Testis (tissue), 3 donors: ENCODE measurements around the gene TRIOBP. TPM values are rescaled to one million over a fixed set of nuclear protein-coding genes. Genes with fewer than 3 reads are reported as not detected.

Source experiments
- DNase-seq: peaks from one replicate; pipeline ENCODE4 v3.0.0-alpha.2; 2019
- H3K27ac ChIP-seq, 2 donors: fragments of 200-600 bp; sonication (generic); one replicate each; pipeline ENCODE4 v1.5.1; 2019
- H3K27me3 ChIP-seq: fragments of 200-600 bp; sonication (generic); one replicate; pipeline ENCODE4 v1.5.1; 2019
- H3K36me3 ChIP-seq: fragments of 200-600 bp; sonication (generic); one replicate; pipeline ENCODE4 v1.5.1; 2017; ENCODE audit warnings: low read depth; ENCODE audit errors: missing control alignments
- H3K4me1 ChIP-seq: fragments of 200-600 bp; sonication (generic); one replicate; pipeline ENCODE4 v1.5.1; 2019
- H3K4me3 ChIP-seq, 2 donors: fragments of 200-600 bp; sonication (generic); one replicate each; pipeline ENCODE4 v1.5.1; 2017 to 2019
- H3K9me3 ChIP-seq: fragments of 200-600 bp; sonication (generic); one replicate; pipeline ENCODE4 v1.5.1; 2017
- POLR2A ChIP-seq: fragments of 450-650 bp; IDR thresholded peaks from one replicate; pipeline ENCODE4 v1.6.1; 2017; ENCODE audit warnings: antibody characterized with exemption, mild to moderate bottlenecking, moderate library complexity
- WGBS, 2 donors: methylation state at CpG; one replicate each; pipeline ENCODE4 v1.1.5; 2018; 5-methylcytosine and 5-hydroxymethylcytosine counted together
- intact Hi-C: fragments of 100-400 bp; cut with DNase I; formaldehyde crosslinking; loops from one replicate; pipeline ENCODE4 v1.15.1; 2023; ENCODE audit warnings: low total_unique reads
- polyA plus RNA-seq: library from polyadenylated mRNA; stranded (reverse); fragments of 350-450 nt; fragmentation: Illumina TruSeq; extraction: RNeasy Lipid Tissue Mini Kit (QIAGEN cat#74804); gene quantifications from one replicate; pipeline ENCODE4 v1.2.3, GENCODE V29; 2014; ENCODE audit warnings: low read depth, low replicate concordance; ENCODE audit not compliant: insufficient read depth
- total RNA-seq, 2 donors: library from RNA; depleted of rRNA; stranded (reverse); fragments of >200 nt; gene quantifications; one replicate each; pipeline ENCODE4 v1.2.3, GENCODE V29; 2016
- TF ChIP-seq, protein P1 (sequence below), 3 experiments: fragments of 450-650 bp in 2 of 3; fragments of 200-600 bp in 1 of 3; sonication (generic) in 1 of 3; IDR thresholded peaks; one replicate each; pipeline ENCODE4 v1.5.1; 2016 to 2019; ENCODE audit warnings: antibody characterized with exemption in 3 of 3, mild to moderate bottlenecking in 2 of 3, moderate library complexity in 1 of 3

Gene TRIOBP
- total and polyA plus RNA-seq, 3 donors from 2014 or later = 52.9 to 80.2 (median 74.0) TPM

DNA sequence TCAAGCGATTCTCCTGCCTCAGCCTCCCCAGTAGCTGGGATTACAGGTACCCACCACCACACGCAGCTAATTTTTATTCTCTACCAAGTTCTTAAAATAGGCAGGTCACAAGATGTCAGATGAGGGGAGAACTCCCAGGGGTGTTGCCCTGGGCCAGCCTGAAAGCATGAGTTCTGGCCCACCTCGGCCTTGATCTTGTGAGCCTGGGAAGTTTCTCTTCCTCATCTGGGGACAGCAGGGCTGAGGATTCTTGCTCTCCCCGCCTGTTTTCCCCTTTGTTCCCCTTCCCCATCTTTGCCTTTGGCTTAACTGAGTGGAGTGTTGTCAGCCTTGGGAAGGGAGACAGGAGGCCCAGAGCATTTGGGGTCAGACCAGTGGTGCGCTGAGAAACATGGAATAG lies 34.8 kb upstream of the TRIOBP start:
- DNase-seq = no peak
- Histone ChIP-seq H3K9me3 (no peaks in the 10 kb centered on the region), H3K27ac (peak overlapping the region; percentile 53 to 72), H3K36me3 (no peaks in the 10 kb centered on the region), H3K4me3 (no peak overlapping the region), H3K4me1 (peaks cover 40% of the 10 kb centered on the region), H3K27me3 (no peaks in the 10 kb centered on the region)
- no peak for TF ChIP-seq POLR2A
- TF ChIP-seq, protein P1, sequence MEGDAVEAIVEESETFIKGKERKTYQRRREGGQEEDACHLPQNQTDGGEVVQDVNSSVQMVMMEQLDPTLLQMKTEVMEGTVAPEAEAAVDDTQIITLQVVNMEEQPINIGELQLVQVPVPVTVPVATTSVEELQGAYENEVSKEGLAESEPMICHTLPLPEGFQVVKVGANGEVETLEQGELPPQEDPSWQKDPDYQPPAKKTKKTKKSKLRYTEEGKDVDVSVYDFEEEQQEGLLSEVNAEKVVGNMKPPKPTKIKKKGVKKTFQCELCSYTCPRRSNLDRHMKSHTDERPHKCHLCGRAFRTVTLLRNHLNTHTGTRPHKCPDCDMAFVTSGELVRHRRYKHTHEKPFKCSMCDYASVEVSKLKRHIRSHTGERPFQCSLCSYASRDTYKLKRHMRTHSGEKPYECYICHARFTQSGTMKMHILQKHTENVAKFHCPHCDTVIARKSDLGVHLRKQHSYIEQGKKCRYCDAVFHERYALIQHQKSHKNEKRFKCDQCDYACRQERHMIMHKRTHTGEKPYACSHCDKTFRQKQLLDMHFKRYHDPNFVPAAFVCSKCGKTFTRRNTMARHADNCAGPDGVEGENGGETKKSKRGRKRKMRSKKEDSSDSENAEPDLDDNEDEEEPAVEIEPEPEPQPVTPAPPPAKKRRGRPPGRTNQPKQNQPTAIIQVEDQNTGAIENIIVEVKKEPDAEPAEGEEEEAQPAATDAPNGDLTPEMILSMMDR (IDR thresholded peaks at IDR 0.05) = no peak
- intact Hi-C loops = loop anchor here (10.0 kb wide), 1 partner anchor 133 kb away; no protein-coding TSS in a partner anchor
- 65 to 68% methylated on average over 5 of the region's 5 CpGs for WGBS, 2 donors

DNA sequence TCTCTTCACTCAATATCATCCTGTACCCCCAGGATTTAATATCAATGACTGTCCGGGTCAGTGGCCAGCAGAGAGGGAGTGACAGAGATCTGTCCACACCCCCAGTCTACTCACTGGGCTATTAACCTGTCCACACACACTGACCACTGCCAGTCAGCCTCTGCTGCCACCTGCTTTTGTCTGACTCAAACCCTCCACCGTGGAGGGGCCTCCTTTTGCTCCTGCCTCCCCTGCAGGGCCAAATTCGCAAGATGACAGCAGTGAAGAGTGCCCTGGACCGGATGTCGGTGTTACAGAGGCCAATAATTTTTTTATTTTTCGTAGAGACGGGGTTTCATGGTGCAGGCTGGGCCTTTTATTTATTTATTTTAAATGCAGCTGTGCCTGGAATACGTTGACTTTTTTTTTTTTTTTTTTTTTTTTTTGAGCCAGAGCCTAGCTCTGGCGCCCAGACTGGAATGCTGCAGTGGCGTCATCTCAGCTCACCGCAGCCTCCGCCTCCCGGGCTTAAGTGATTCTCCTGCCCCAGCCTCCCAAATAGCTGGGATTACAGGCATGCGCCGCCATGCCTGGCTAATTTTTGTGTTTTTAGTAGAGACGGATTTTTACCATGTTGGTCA lies 33.2 kb upstream of the TRIOBP start:
- H3K9me3 ChIP-seq = no peaks in the 10 kb centered on the region
- peaks cover 40% of the 10 kb centered on the region for H3K4me1 ChIP-seq
- H3K4me3 ChIP-seq = no peak overlapping the region
- DNase-seq = no peak
- intact Hi-C loops = loop anchor here (10.0 kb wide), 1 partner anchor 131 kb away; no protein-coding TSS in a partner anchor
- TF ChIP-seq, protein P1 (IDR thresholded peaks at IDR 0.05) = no peak
- TF ChIP-seq POLR2A = no peak
- WGBS, 2 donors = 65% methylated on average over 16 of the region's 16 CpGs
- no peaks in the 10 kb centered on the region for H3K27me3 ChIP-seq
- no peaks in the 10 kb centered on the region for H3K36me3 ChIP-seq
- peak overlapping the region; percentile 53 to 72 for H3K27ac ChIP-seq

DNA sequence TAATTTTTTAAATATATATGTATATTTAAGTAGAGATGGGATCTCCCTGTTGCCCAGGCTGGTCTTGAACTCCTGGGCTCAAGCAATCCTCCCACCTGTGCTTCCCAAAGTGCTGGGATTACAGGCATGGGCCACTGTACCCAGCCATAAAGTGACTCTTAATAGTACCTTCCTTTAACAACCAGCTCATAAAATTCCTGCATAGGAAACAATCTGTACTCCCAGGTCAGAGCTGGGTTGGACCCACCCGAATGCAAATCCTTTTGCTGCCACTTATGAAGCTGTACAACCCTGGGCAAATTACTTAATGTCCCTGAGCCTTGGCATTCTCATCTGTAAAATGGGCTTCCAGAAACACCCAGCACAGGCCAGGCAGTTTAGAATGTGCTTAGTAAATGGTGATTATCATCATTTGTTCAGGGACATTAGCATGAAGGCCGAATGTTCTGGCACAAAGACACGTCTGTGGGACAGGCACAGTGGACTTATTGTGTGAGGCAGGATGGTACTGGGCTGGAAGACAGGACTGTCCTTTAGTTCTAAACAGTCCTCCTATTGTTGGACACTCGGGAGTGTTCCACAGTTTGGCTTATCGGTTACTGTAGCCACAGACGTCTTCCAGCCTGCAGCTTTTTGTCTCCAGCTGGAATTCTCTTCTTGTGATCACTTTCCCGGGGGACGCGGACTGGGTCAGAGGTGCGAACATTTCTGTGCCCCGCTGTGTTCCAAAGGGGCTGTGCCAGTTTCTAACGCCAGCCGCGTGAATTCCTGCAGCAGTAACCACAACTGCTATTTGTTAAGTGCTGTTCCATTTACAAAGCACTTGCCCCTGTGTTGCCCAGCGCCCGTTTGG lies 32.4 kb upstream of the TRIOBP start:
- Histone ChIP-seq H3K36me3 (no peaks in the 10 kb centered on the region), H3K4me1 (peaks cover 37% of the 10 kb centered on the region), H3K9me3 (no peaks in the 10 kb centered on the region), H3K4me3 (no peak overlapping the region), H3K27me3 (no peaks in the 10 kb centered on the region), H3K27ac (peak overlapping the region in 1 of 2 donors; percentile 69)
- intact Hi-C loops = loop anchor here (10.0 kb wide), 1 partner anchor 130 kb away; no protein-coding TSS in a partner anchor
- TF ChIP-seq POLR2A = no peak
- TF ChIP-seq, protein P1 (IDR thresholded peaks at IDR 0.05) = no peak
- WGBS, 2 donors = 47 to 48% methylated on average over 15 to 16 of the region's 16 CpGs
- peak; percentile 93 for DNase-seq

DNA sequence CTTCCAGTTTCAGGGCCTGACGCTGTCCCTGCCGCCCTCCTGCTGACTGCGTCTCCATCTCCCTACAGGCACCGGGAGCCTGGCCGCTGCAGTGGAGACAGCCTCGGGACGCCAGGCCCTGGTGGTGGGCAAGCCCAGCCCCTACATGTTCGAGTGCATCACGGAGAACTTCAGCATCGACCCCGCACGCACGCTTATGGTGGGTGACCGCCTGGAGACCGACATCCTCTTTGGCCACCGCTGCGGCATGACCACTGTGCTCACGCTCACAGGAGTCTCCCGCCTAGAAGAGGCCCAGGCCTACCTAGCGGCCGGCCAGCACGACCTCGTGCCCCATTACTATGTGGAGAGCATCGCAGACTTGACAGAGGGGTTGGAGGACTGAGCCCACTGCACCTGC lies 31.4 kb upstream of the TRIOBP start:
- no peak for DNase-seq
- no peaks in the 10 kb centered on the region for H3K36me3 ChIP-seq
- intact Hi-C loops = loop anchor here (10.0 kb wide), 1 partner anchor 129 kb away; no protein-coding TSS in a partner anchor
- TF ChIP-seq POLR2A = no peak
- TF ChIP-seq, protein P1 (IDR thresholded peaks at IDR 0.05) = no peak
- peak overlapping the region; percentile 2 to 69 for H3K27ac ChIP-seq
- H3K9me3 ChIP-seq = no peaks in the 10 kb centered on the region
- H3K4me1 ChIP-seq = peaks cover 27% of the 10 kb centered on the region
- no peaks in the 10 kb centered on the region for H3K27me3 ChIP-seq
- H3K4me3 ChIP-seq = no peak overlapping the region
- WGBS, 2 donors = 74 to 91% methylated on average over 21 to 24 of the region's 24 CpGs
